HG03469 (cell line): Measurements from ENCODE around the gene RIN3.

Experiments used
- ATAC-seq: cut with Tn5 transposase; IDR thresholded peaks from one replicate; pipeline ENCODE4 v1.9.1; 2021; ENCODE audit warnings: mild to moderate bottlenecking, moderate library complexity, moderate number of reproducible peaks; ENCODE audit not compliant: unreplicated experiment

Gene RIN3

DNA sequence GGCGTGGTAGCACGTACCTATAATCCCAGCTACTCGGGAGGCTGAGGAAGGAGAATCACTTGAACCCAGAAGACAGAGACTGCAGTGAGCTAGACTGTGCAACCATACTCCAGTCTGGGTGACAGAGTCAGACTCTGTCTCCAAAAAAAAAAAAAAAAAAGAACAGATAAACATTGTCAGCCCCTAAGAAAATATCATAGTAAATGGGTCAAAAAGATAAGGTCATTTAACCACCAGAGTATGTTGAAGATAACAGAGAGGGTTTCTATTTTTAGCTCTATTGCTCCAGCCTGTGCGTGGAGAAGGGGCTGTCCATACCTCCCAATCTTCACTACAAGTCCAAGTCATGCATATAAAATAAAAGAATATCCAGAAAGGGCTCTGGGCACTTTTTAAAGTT, 219.4 kb downstream of the RIN3 start:
- no peak for ATAC-seq

DNA sequence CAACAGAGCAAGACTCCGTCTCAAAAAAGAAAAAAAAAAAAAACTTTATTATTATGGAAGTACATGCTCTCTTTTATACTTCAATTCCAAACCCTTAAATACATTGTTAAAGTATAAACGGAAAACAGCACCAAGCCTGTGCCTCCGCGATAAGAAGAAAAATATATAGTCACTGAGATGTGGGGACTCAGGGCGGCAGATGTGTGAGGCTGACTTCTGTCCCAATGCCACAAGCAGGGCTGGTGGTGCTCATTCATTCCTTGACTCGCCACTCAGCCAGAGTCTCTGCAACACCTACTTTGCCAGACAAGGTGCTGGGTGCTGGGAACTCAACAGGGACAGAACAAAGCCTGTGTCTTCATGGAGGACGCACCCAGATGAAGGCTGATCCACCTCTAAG, 221.0 kb downstream of the RIN3 start:
- ATAC-seq = no peak

DNA sequence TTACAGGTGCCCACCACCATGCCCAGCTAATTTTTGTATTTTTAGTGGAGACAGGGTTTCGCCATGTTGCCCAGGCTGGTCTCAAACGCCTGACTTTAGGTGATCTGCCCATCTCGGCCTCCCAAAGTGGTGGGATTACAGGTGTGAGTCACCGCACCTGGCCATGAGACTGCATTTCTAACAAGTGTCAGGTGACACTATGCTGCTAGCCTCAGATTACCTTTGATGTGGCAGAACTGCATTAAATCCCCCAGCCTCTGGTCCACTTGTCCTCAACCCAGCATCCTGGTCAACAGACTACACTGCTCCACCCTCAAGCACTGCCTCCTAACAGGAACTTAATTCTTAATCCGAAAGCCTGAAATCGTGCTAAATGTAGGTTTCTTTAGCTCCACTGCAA, 221.8 kb downstream of the RIN3 start:
- no peak for ATAC-seq

DNA sequence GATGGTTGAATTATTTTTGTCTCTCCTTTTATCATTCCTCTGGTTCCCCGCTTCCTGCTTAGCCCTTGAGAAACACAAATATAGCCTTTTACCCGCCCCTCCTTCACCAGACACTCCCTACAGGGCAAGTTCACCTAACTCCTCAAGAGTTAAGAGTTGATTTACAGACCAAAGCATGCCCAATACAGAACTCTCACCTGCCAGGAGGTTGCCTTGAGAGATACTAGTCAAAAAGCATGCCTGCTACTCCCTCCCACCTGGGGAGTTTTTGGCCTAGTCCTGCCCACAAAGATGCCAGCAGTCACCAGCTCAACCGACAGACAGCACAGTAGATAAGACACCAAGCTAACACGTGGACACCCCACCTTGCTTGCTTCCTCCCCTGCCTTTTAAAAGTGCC, 223.6 kb downstream of the RIN3 start:
- no peak for ATAC-seq

DNA sequence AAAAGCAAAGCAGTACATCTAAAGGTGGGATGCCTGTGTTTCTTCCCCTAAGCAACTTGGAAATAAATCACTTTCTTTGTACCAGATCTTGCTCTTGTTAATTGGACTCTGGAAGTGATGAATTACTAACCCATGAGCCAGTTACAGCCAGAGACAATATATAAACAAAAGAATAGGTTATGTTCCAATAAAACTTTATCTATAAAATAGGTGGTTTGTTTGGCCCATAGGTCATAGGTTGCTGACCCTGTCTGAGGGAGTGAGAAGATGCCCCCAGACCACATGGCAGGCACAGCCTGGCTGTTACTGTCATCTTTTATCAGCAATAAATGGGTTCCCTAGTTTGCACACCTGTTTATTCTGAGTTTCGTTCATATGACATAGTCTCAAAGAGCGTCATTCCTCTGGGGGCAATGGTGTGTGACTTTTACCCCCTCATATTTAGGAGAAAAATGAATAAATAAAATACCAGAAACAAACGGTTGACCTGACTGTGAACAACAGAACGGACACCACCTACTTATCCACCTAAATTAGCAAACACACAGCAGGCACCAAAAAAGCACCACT, 224.1 kb downstream of the RIN3 start:
- no peak for ATAC-seq
